DOHH2 (cell line): ENCODE data around the gene KIF18A.
"Not testable (repeated sequence)": the region's sequence is repeated elsewhere in the genome, so short reads cannot be mapped to it uniquely, and the experiment has no call there.

Source experiments
- H3F3A ChIP-seq: fragments of 200-600 bp; sonication (generic), shearing (Covaris generic); 2 replicates; pipeline ENCODE4 v1.6.0; 2016; ENCODE audit warnings: antibody characterized with exemption, mild to moderate bottlenecking; ENCODE audit not compliant: control insufficient read depth, insufficient read depth
- H3K27ac ChIP-seq: fragments of 200-600 bp; sonication (generic); 2 replicates; pipeline ENCODE4 v1.5.1; 2014; ENCODE audit warnings: low read depth, mild to moderate bottlenecking, low read length, moderate library complexity
- H3K27me3 ChIP-seq: fragments of 200-600 bp; sonication (generic); 2 replicates; pipeline ENCODE4 v1.6.1; 2014; ENCODE audit warnings: mild to moderate bottlenecking, low read length, mixed read lengths; ENCODE audit not compliant: control insufficient read depth
- H3K36me3 ChIP-seq: fragments of 200-600 bp; sonication (generic); 2 replicates; pipeline ENCODE4 v1.6.1; 2014; ENCODE audit warnings: mild to moderate bottlenecking, low read length, moderate library complexity, mixed read lengths; ENCODE audit not compliant: control insufficient read depth
- H3K4me1 ChIP-seq: fragments of 200-600 bp; sonication (generic); 2 replicates; pipeline ENCODE4 v1.6.1; 2014; ENCODE audit warnings: mild to moderate bottlenecking, low read length, mixed read lengths; ENCODE audit not compliant: control insufficient read depth
- H3K4me2 ChIP-seq: fragments of 200-600 bp; sonication (generic); 2 replicates; pipeline ENCODE4 v1.6.0; 2014; ENCODE audit warnings: mild to moderate bottlenecking, low read length, moderate library complexity
- H3K4me3 ChIP-seq: fragments of 200-600 bp; sonication (generic); 2 replicates; pipeline ENCODE4 v1.5.1; 2014; ENCODE audit warnings: mild to moderate bottlenecking, low read length, mixed read lengths
- H3K79me2 ChIP-seq: fragments of 200-600 bp; sonication (generic); 2 replicates; pipeline ENCODE4 v1.6.1; 2014; ENCODE audit warnings: mild to moderate bottlenecking, low read length, mixed read lengths; ENCODE audit not compliant: control insufficient read depth
- H3K9me2 ChIP-seq: fragments of 200-600 bp; sonication (generic); replicated peaks from 2 replicates; pipeline ENCODE4 v1.6.1; 2014; ENCODE audit warnings: mild to moderate bottlenecking, low read length, mixed read lengths; ENCODE audit not compliant: control insufficient read depth
- H3K9me3 ChIP-seq: fragments of 200-600 bp; sonication (generic); 2 replicates; pipeline ENCODE4 v1.6.1; 2014; ENCODE audit warnings: antibody characterized with exemption, low read length, mixed read lengths; ENCODE audit not compliant: control insufficient read depth, insufficient read depth
- H4K20me1 ChIP-seq: fragments of 200-600 bp; sonication (generic); 2 replicates; pipeline ENCODE4 v1.6.0; 2014; ENCODE audit warnings: low read depth, mild to moderate bottlenecking, antibody characterized with exemption, low read length, moderate library complexity; ENCODE audit not compliant: control insufficient read depth, insufficient read depth
- CTCF ChIP-seq: fragments of 200-600 bp; sonication (generic); IDR thresholded peaks from one replicate; pipeline ENCODE4 v1.5.1; 2014; ENCODE audit warnings: antibody characterized with exemption, mild to moderate bottlenecking, low read depth, low read length; ENCODE audit not compliant: poor library complexity, severe bottlenecking
- EZH2phosphoT487 ChIP-seq: fragments of 200-600 bp; sonication (generic); IDR thresholded peaks from 2 replicates; pipeline ENCODE4 v1.6.1; 2017; ENCODE audit warnings: borderline replicate concordance, mild to moderate bottlenecking, antibody characterized with exemption, low read length, moderate library complexity, mixed read lengths

The KIF18A gene

GRCh38 chr11:28090052-28090749 is 17.8 kb downstream of the KIF18A start:
- TF ChIP-seq EZH2phosphoT487, result no peak
- TF ChIP-seq CTCF, result no peak
- no peaks in the 10 kb centered on the region for H3F3A ChIP-seq
- H4K20me1 ChIP-seq, result no peaks in the 10 kb centered on the region
- no peaks in the 10 kb centered on the region for H3K9me2 ChIP-seq
- H3K4me1 ChIP-seq, result peaks cover 12% of the 10 kb centered on the region
- H3K36me3 ChIP-seq, result peaks cover 78% of the 10 kb centered on the region
- H3K4me2 ChIP-seq, result no peak overlapping the region
- H3K27me3 ChIP-seq, result no peaks in the 10 kb centered on the region
- H3K27ac ChIP-seq, result no peak overlapping the region
- no peaks in the 10 kb centered on the region for H3K9me3 ChIP-seq
- H3K79me2 ChIP-seq, result peaks cover 20% of the 10 kb centered on the region
- no peak overlapping the region for H3K4me3 ChIP-seq

DNA sequence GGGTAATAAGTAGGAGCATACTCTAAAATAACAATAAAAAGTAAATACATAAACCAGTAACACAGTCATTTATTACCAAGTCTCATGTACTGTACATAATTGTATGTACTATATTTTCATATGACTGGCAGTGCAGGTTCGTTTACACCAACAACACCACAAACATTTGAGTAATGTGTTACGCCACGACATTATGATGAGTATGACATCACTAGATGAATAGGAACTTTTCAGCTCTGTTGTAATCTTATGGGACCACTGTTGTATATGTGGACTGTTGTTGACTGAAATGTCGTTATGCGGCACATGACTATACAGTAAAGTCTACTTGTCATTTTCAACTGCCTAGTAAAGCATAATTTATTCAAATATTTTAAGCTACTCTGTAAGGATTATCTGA is 18.6 kb downstream of the KIF18A start:
- Histone ChIP-seq H3F3A (no peaks in the 10 kb centered on the region), H3K4me1 (peaks cover 12% of the 10 kb centered on the region), H3K4me3 (no peak overlapping the region), H4K20me1 (no peaks in the 10 kb centered on the region), H3K36me3 (peaks cover 76% of the 10 kb centered on the region), H3K4me2 (no peak overlapping the region), H3K27ac (no peak overlapping the region), H3K9me3 (no peaks in the 10 kb centered on the region), H3K27me3 (no peaks in the 10 kb centered on the region), H3K79me2 (peaks cover 12% of the 10 kb centered on the region), H3K9me2 (no peaks in the 10 kb centered on the region)
- TF ChIP-seq EZH2phosphoT487, result no peak
- no peak for TF ChIP-seq CTCF

GRCh38 chr11:28087693-28088092 is 20.3 kb downstream of the KIF18A start:
- Histone ChIP-seq H3K36me3 (peaks cover 72% of the 10 kb centered on the region), H3K4me1 (peaks cover 12% of the 10 kb centered on the region)
- H3F3A ChIP-seq, H3K9me2 ChIP-seq, H3K79me2 ChIP-seq, H3K9me3 ChIP-seq, H3K27me3 ChIP-seq, H4K20me1 ChIP-seq, H3K4me2 ChIP-seq, H3K4me3 ChIP-seq, H3K27ac ChIP-seq: not testable (repeated sequence)

DNA sequence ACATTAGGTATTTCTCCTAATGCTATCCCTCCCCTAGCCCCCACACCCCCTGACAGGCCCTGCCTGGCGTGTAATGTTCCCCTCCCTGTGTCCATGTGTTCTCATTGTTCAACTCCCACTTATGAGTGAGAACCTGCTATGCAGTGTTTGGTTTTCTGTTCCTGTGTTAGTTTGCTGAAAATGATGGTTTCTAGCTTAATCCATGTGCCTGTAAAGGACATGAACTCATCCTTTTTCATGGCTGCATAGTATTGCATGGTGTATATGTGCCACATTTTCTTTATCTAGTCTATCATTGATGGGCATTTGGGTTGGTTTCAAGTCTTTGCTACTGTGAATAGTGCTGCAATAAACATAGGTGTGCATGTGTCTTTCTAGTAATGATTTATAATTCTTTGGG is 20.8 kb downstream of the KIF18A start:
- H4K20me1 ChIP-seq, H3K27me3 ChIP-seq, H3K27ac ChIP-seq, H3K79me2 ChIP-seq, H3K4me2 ChIP-seq, H3K9me3 ChIP-seq, H3K4me3 ChIP-seq, H3F3A ChIP-seq, H3K9me2 ChIP-seq: not testable (repeated sequence)
- Histone ChIP-seq H3K4me1 (peaks cover 12% of the 10 kb centered on the region), H3K36me3 (peaks cover 75% of the 10 kb centered on the region)
